HepG2 (cell line): ENCODE results near the gene RPL26. TPM values are rescaled to one million over a fixed set of nuclear protein-coding genes. Genes with fewer than 3 reads are reported as not detected.

Experiments used
- ATM ChIP-seq: fragments of 450-650 bp; IDR thresholded peaks from 2 replicates; pipeline ENCODE4 v1.7.1; 2017; ENCODE audit warnings: mild to moderate bottlenecking, borderline replicate concordance
- CBX5 ChIP-seq: sonication (generic); formaldehyde crosslinking; IDR thresholded peaks from 2 replicates; pipeline ENCODE4 v1.4.0; 2020; ENCODE audit warnings: missing genetic modification reagents, borderline replicate concordance
- DNMT1 ChIP-seq: sonication (generic); formaldehyde crosslinking; IDR thresholded peaks from 2 replicates; pipeline ENCODE4 v1.5.1; 2020; ENCODE audit warnings: mild to moderate bottlenecking, missing genetic modification reagents
- ETV5 ChIP-seq: IDR thresholded peaks from 2 replicates; pipeline ENCODE4 v1.6.1; 2018; ENCODE audit warnings: missing biosample characterization, missing genetic modification reagents, inconsistent platforms, borderline replicate concordance
- FOSL2 ChIP-seq: sonication (generic); formaldehyde crosslinking; IDR thresholded peaks from 2 replicates; pipeline ENCODE4 v1.4.0; 2020; ENCODE audit warnings: missing genetic modification reagents
- FOXA1 ChIP-seq, 2 experiments: fragments of 450-650 bp in 1 of 2; sonication (generic) in 1 of 2; formaldehyde crosslinking in 1 of 2; IDR thresholded peaks; 2 replicates each; pipeline versions ENCODE4 v1.4.0 to v1.6.1; 2016 to 2020; ENCODE audit warnings: missing genetic modification reagents in 1 of 2
- GFI1 ChIP-seq: sonication (generic); formaldehyde crosslinking; IDR thresholded peaks from 2 replicates; pipeline ENCODE4 v1.5.0; 2020; ENCODE audit warnings: missing genetic modification reagents, mild to moderate bottlenecking, borderline replicate concordance
- HMG20A ChIP-seq: IDR thresholded peaks from 2 replicates; pipeline ENCODE4 v1.6.1; 2016; ENCODE audit warnings: borderline replicate concordance
- HOXA3 ChIP-seq: sonication (generic); formaldehyde crosslinking; IDR thresholded peaks from 2 replicates; pipeline ENCODE4 v1.5.0; 2020; ENCODE audit warnings: missing genetic modification reagents
- MXD3 ChIP-seq: IDR thresholded peaks from 2 replicates; pipeline ENCODE4 v1.6.1; 2016; ENCODE audit warnings: mild to moderate bottlenecking, missing biosample characterization, missing genetic modification reagents
- NAIF1 ChIP-seq: sonication (generic); formaldehyde crosslinking; IDR thresholded peaks from 2 replicates; pipeline ENCODE4 v1.5.0; 2020; ENCODE audit warnings: mild to moderate bottlenecking, missing genetic modification reagents, borderline replicate concordance
- NCOA2 ChIP-seq: sonication (generic); formaldehyde crosslinking; IDR thresholded peaks from 2 replicates; pipeline ENCODE4 v1.8.0; 2022; ENCODE audit warnings: inconsistent platforms
- ZGPAT ChIP-seq: IDR thresholded peaks from 2 replicates; pipeline ENCODE4 v1.6.1; 2016; ENCODE audit warnings: mild to moderate bottlenecking
- ZNF275 ChIP-seq: sonication (generic); formaldehyde crosslinking; IDR thresholded peaks from 2 replicates; pipeline ENCODE4 v1.8.0; 2022; ENCODE audit warnings: missing genetic modification reagents, mild to moderate bottlenecking, inconsistent platforms, borderline replicate concordance
- ZNF337 ChIP-seq: sonication (generic); formaldehyde crosslinking; IDR thresholded peaks from 2 replicates; pipeline ENCODE4 v1.5.1; 2020; ENCODE audit warnings: missing genetic modification reagents, low read depth, mild to moderate bottlenecking, borderline replicate concordance
- ZNF343 ChIP-seq: sonication (generic); formaldehyde crosslinking; IDR thresholded peaks from 2 replicates; pipeline ENCODE4 v1.4.0; 2020; ENCODE audit warnings: mild to moderate bottlenecking, missing genetic modification reagents
- ZNF557 ChIP-seq: sonication (generic); formaldehyde crosslinking; IDR thresholded peaks from 2 replicates; pipeline ENCODE4 v1.4.0; 2020; ENCODE audit warnings: missing genetic modification reagents
- ZNF792 ChIP-seq: IDR thresholded peaks from 2 replicates; pipeline ENCODE4 v1.6.1; 2016
- ZSCAN9 ChIP-seq: IDR thresholded peaks from 2 replicates; pipeline ENCODE4 v1.6.1; 2016; ENCODE audit warnings: borderline replicate concordance
- polyA plus RNA-seq, 8 experiments: library from polyadenylated mRNA; depleted of rRNA in 3 of 8; stranded (reverse) in 7 of 8; unstranded in 1 of 8; fragments of >200 nt; fragmentation: Illumina TruSeq in 4 of 8; extraction: Trizol in 4 of 8; gene quantifications; 2 replicates each; pipeline versions ENCODE4 v1.2.1 to v1.2.3, GENCODE V29; 2011 to 2016; ENCODE audit warnings: low read depth in 4 of 8, missing spikeins in 1 of 8, mixed read lengths in 1 of 8; ENCODE audit not compliant: insufficient read depth in 1 of 8
- total RNA-seq, 5 experiments: library from RNA; depleted of rRNA; stranded (reverse); fragments of >200 nt; fragmentation: Illumina TruSeq; extraction: Trizol; gene quantifications; 2 replicates each; pipeline ENCODE4 v1.2.3, GENCODE V29; 2016; ENCODE audit warnings: low read depth in 1 of 5
- TF ChIP-seq, protein P1 (sequence below): IDR thresholded peaks from 2 replicates; pipeline ENCODE4 v1.6.1; 2016; ENCODE audit warnings: missing biosample characterization, missing genetic modification reagents, low read depth
- TF ChIP-seq, protein P2 (sequence below): sonication (generic); formaldehyde crosslinking; IDR thresholded peaks from 2 replicates; pipeline ENCODE4 v1.4.0; 2020; ENCODE audit warnings: missing genetic modification reagents
- TF ChIP-seq, protein P3 (sequence below): sonication (generic); formaldehyde crosslinking; IDR thresholded peaks from 2 replicates; pipeline ENCODE4 v1.4.0; 2020; ENCODE audit warnings: low read depth, mild to moderate bottlenecking, missing genetic modification reagents
- TF ChIP-seq, protein P4 (sequence below): sonication (generic); formaldehyde crosslinking; IDR thresholded peaks from 2 replicates; pipeline ENCODE4 v1.5.1; 2020; ENCODE audit warnings: missing genetic modification reagents, mild to moderate bottlenecking, borderline replicate concordance

RPL26 gene
- total and polyA plus RNA-seq, 2 of the 13 experiments (the other 11 are each of a cell fraction or from before 2014, with no cell fraction given): 2,817 to 3,529 TPM

- TF ChIP-seq GFI1 (CRISPR knock-in tag) (no peak), ATM (no peak), FOSL2 (CRISPR knock-in tag) (peak; percentile 76), FOXA1 (IDR thresholded peaks at IDR 0.05) (no peak), FOXA1 (CRISPR knock-in tag; IDR thresholded peaks at IDR 0.05) (peak; percentile 86), ZNF343 (CRISPR knock-in tag) (no peak), ZNF792 (CRISPR knock-in tag) (no peak), NAIF1 (CRISPR knock-in tag) (no peak), ZSCAN9 (CRISPR knock-in tag) (no peak), ZNF275 (CRISPR knock-in tag) (no peak), MXD3 (no peak), ZGPAT (CRISPR knock-in tag) (peak; percentile 69; the same call in 1 of the 2 replicates), HOXA3 (CRISPR knock-in tag) (0 out of 2 replicates have a peak, but pooled peaks have one; percentile 43), ZNF337 (CRISPR knock-in tag) (no peak), ZNF557 (CRISPR knock-in tag) (no peak), HMG20A (peak; percentile 83), NCOA2 (CRISPR knock-in tag) (peak; percentile 60; the same call in 1 of the 2 replicates), ETV5 (CRISPR knock-in tag) (0 out of 2 replicates have a peak, but pooled peaks have one; percentile 17), DNMT1 (CRISPR knock-in tag) (no peak), CBX5 (CRISPR knock-in tag) (no peak)
- TF ChIP-seq, protein P1, sequence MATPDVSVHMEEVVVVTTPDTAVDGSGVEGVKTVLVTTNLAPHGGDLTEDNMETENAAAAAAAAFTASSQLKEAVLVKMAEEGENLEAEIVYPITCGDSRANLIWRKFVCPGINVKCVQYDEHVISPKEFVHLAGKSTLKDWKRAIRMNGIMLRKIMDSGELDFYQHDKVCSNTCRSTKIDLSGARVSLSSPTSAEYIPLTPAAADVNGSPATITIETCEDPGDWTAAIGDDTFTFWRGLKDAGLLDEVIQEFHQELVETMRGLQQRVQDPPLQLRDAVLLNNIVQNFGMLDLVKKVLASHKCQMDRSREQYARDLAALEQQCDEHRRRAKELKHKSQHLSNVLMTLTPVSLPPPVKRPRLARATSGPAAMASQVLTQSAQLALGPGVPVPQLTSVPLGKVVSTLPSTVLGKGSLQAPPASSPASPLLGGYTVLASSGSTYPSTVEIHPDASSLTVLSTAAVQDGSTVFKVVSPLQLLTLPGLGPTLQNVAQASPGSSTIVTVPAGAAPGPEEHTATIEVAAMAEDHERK: no peak
- TF ChIP-seq, protein P2, sequence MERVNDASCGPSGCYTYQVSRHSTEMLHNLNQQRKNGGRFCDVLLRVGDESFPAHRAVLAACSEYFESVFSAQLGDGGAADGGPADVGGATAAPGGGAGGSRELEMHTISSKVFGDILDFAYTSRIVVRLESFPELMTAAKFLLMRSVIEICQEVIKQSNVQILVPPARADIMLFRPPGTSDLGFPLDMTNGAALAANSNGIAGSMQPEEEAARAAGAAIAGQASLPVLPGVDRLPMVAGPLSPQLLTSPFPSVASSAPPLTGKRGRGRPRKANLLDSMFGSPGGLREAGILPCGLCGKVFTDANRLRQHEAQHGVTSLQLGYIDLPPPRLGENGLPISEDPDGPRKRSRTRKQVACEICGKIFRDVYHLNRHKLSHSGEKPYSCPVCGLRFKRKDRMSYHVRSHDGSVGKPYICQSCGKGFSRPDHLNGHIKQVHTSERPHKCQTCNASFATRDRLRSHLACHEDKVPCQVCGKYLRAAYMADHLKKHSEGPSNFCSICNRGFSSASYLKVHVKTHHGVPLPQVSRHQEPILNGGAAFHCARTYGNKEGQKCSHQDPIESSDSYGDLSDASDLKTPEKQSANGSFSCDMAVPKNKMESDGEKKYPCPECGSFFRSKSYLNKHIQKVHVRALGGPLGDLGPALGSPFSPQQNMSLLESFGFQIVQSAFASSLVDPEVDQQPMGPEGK (CRISPR knock-in tag): peak; percentile 64
- TF ChIP-seq, protein P3, sequence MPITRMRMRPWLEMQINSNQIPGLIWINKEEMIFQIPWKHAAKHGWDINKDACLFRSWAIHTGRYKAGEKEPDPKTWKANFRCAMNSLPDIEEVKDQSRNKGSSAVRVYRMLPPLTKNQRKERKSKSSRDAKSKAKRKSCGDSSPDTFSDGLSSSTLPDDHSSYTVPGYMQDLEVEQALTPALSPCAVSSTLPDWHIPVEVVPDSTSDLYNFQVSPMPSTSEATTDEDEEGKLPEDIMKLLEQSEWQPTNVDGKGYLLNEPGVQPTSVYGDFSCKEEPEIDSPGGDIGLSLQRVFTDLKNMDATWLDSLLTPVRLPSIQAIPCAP (CRISPR knock-in tag): no peak
- TF ChIP-seq, protein P4, sequence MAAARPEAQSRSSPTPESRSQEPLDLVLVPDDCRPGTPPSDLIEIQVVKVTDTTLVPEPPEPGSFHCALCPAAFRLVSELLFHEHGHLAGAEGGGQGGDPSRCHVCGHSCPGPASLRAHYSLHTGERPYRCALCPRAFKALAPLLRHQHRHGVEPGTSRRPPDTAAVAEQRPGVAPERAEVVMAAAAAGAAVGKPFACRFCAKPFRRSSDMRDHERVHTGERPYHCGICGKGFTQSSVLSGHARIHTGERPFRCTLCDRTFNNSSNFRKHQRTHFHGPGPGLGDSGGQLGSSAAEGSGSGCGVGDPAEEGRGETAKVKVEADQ (CRISPR knock-in tag): no peak
These were observed 34.8 kb upstream of the RPL26 start (continued) for GRCh38 chr17:8417806-8418205.
